HEK293 (cell line): Measurements from ENCODE around the gene NMT2.

ENCODE experiments used
- FEZF1 ChIP-seq: fragments of 450-650 bp; formaldehyde crosslinking; IDR thresholded peaks from 2 replicates; pipeline ENCODE4 v1.5.1; 2016; ENCODE audit warnings: missing biosample characterization, missing genetic modification characterization
- GLI4 ChIP-seq: fragments of 450-650 bp; formaldehyde crosslinking; IDR thresholded peaks from 2 replicates; pipeline ENCODE4 v1.5.1; 2016; ENCODE audit warnings: missing biosample characterization, missing genetic modification characterization
- HOXA7 ChIP-seq: sonication (generic); formaldehyde crosslinking; IDR thresholded peaks from 2 replicates; pipeline ENCODE4 v1.8.1; 2022; ENCODE audit warnings: missing genetic modification reagents, borderline replicate concordance
- IKZF3 ChIP-seq: fragments of 450-650 bp; IDR thresholded peaks from 2 replicates; pipeline ENCODE4 v1.5.0; 2018; ENCODE audit warnings: missing biosample characterization, mild to moderate bottlenecking, missing genetic modification characterization, moderate library complexity
- MZF1 ChIP-seq: fragments of 450-650 bp; formaldehyde crosslinking; IDR thresholded peaks from 2 replicates; pipeline ENCODE4 v1.5.1; 2017; ENCODE audit warnings: missing biosample characterization, missing genetic modification characterization, borderline replicate concordance
- PRDM1 ChIP-seq: fragments of 450-650 bp; formaldehyde crosslinking; IDR thresholded peaks from 2 replicates; pipeline ENCODE4; 2016; ENCODE audit warnings: missing biosample characterization, missing genetic modification characterization
- PRDM4 ChIP-seq: fragments of 450-650 bp; formaldehyde crosslinking; IDR thresholded peaks from 2 replicates; pipeline ENCODE4 v1.5.1; 2017; ENCODE audit warnings: missing biosample characterization, missing genetic modification characterization
- PRDM6 ChIP-seq: fragments of 450-650 bp; formaldehyde crosslinking; IDR thresholded peaks from 2 replicates; pipeline ENCODE4 v1.5.1; 2017; ENCODE audit warnings: missing biosample characterization, missing genetic modification characterization
- SP3 ChIP-seq: fragments of 450-650 bp; formaldehyde crosslinking; IDR thresholded peaks from 2 replicates; pipeline ENCODE4 v1.5.1; 2016; ENCODE audit warnings: missing biosample characterization, missing genetic modification characterization
- ZBTB6 ChIP-seq: fragments of 450-650 bp; formaldehyde crosslinking; IDR thresholded peaks from 2 replicates; pipeline ENCODE4 v1.5.1; 2017; ENCODE audit warnings: missing biosample characterization, missing genetic modification characterization
- ZBTB8A ChIP-seq: fragments of 450-650 bp; formaldehyde crosslinking; IDR thresholded peaks from 2 replicates; pipeline ENCODE4 v1.5.1; 2016; ENCODE audit warnings: missing biosample characterization, missing genetic modification characterization
- ZFP41 ChIP-seq: fragments of 450-650 bp; formaldehyde crosslinking; IDR thresholded peaks from 2 replicates; pipeline ENCODE4 v1.5.1; 2016; ENCODE audit warnings: missing biosample characterization, missing genetic modification characterization, borderline replicate concordance
- ZNF114 ChIP-seq: fragments of 450-650 bp; formaldehyde crosslinking; IDR thresholded peaks from 2 replicates; pipeline ENCODE4 v1.5.0; 2017; ENCODE audit warnings: missing biosample characterization, missing genetic modification characterization
- ZNF140 ChIP-seq: fragments of 450-650 bp; formaldehyde crosslinking; IDR thresholded peaks from 2 replicates; pipeline ENCODE4 v1.5.1; 2016; ENCODE audit warnings: missing biosample characterization, missing genetic modification characterization
- ZNF146 ChIP-seq: fragments of 450-650 bp; formaldehyde crosslinking; IDR thresholded peaks from 2 replicates; pipeline ENCODE4 v1.5.1; 2016; ENCODE audit warnings: missing biosample characterization, missing genetic modification characterization
- ZNF2 ChIP-seq: fragments of 450-650 bp; formaldehyde crosslinking; IDR thresholded peaks from 2 replicates; pipeline ENCODE4 v1.5.1; 2016; ENCODE audit warnings: missing biosample characterization, missing genetic modification characterization
- ZNF302 ChIP-seq: fragments of 450-650 bp; formaldehyde crosslinking; IDR thresholded peaks from 2 replicates; pipeline ENCODE4 v1.5.1; 2016; ENCODE audit warnings: missing biosample characterization, missing genetic modification characterization, low read depth
- ZNF324 ChIP-seq: fragments of 450-650 bp; formaldehyde crosslinking; IDR thresholded peaks from 2 replicates; pipeline ENCODE4 v1.5.1; 2016; ENCODE audit warnings: missing biosample characterization, missing genetic modification characterization
- ZNF335 ChIP-seq: fragments of 450-650 bp; formaldehyde crosslinking; conservative IDR thresholded peaks from 2 replicates; pipeline ENCODE4 v1.5.1; 2016; ENCODE audit warnings: missing biosample characterization, missing genetic modification characterization
- ZNF350 ChIP-seq: fragments of 450-650 bp; formaldehyde crosslinking; IDR thresholded peaks from 2 replicates; pipeline ENCODE4 v1.5.0; 2017; ENCODE audit warnings: missing biosample characterization, mild to moderate bottlenecking, missing genetic modification characterization
- ZNF362 ChIP-seq: fragments of 450-650 bp; formaldehyde crosslinking; IDR thresholded peaks from 2 replicates; pipeline ENCODE4 v1.5.1; 2016; ENCODE audit warnings: missing biosample characterization, missing genetic modification characterization
- ZNF366 ChIP-seq: fragments of 450-650 bp; formaldehyde crosslinking; conservative IDR thresholded peaks from 2 replicates; pipeline ENCODE4 v1.5.1; 2016; ENCODE audit warnings: missing biosample characterization, missing genetic modification characterization
- ZNF560 ChIP-seq: fragments of 450-650 bp; formaldehyde crosslinking; IDR thresholded peaks from 2 replicates; pipeline ENCODE4 v1.5.1; 2017; ENCODE audit warnings: missing biosample characterization, missing genetic modification characterization, borderline replicate concordance
- ZNF654 ChIP-seq: fragments of 450-650 bp; formaldehyde crosslinking; IDR thresholded peaks from 2 replicates; pipeline ENCODE4 v1.5.1; 2016; ENCODE audit warnings: low read depth, missing biosample characterization, missing genetic modification characterization
- ZNF660 ChIP-seq: fragments of 450-650 bp; IDR thresholded peaks from 2 replicates; pipeline ENCODE4 v1.5.1; 2018; ENCODE audit warnings: missing biosample characterization, mild to moderate bottlenecking, missing genetic modification characterization
- ZNF670 ChIP-seq: fragments of 450-650 bp; formaldehyde crosslinking; IDR thresholded peaks from 2 replicates; pipeline ENCODE4 v1.5.1; 2016; ENCODE audit warnings: missing biosample characterization, missing genetic modification characterization, low read depth
- ZNF785 ChIP-seq: fragments of 450-650 bp; formaldehyde crosslinking; IDR thresholded peaks from 2 replicates; pipeline ENCODE4 v1.5.1; 2016; ENCODE audit warnings: missing biosample characterization, missing genetic modification characterization
- ZSCAN16 ChIP-seq: fragments of 450-650 bp; formaldehyde crosslinking; IDR thresholded peaks from 2 replicates; pipeline ENCODE4 v1.5.1; 2016; ENCODE audit warnings: missing biosample characterization, missing genetic modification characterization
- ZSCAN30 ChIP-seq: fragments of 450-650 bp; IDR thresholded peaks from 2 replicates; pipeline ENCODE4 v1.5.1; 2018; ENCODE audit warnings: missing biosample characterization, mild to moderate bottlenecking, missing genetic modification characterization, moderate library complexity
- ZSCAN5A ChIP-seq: fragments of 450-650 bp; formaldehyde crosslinking; IDR thresholded peaks from 2 replicates; pipeline ENCODE4 v1.5.1; 2016; ENCODE audit warnings: missing biosample characterization, missing genetic modification characterization

The NMT2 gene

GRCh38 chr10:15106352-15107013 lies 62.0 kb downstream of the NMT2 start (continued):
- no peak for TF ChIP-seq ZNF362 (tag by site-specific recombination)
- TF ChIP-seq ZNF560, result no peak
- no peak for TF ChIP-seq ZNF670 (tag by site-specific recombination)
- no peak for TF ChIP-seq GLI4 (tag by site-specific recombination)
- 0 out of 2 replicates have a peak, but pooled peaks have one; percentile 51 for TF ChIP-seq ZSCAN30 (tag by site-specific recombination)
- no peak for TF ChIP-seq ZFP41 (tag by site-specific recombination)
- TF ChIP-seq ZNF335, result no peak
- TF ChIP-seq PRDM1 (tag by site-specific recombination), result 0 out of 2 replicates have a peak, but pooled peaks have one; percentile 16
- no peak for TF ChIP-seq ZSCAN5A (tag by site-specific recombination)
- TF ChIP-seq SP3 (tag by site-specific recombination), result no peak
- no peak for TF ChIP-seq ZNF366 (tag by site-specific recombination)
- no peak for TF ChIP-seq ZNF785 (tag by site-specific recombination)
- TF ChIP-seq ZNF324 (tag by site-specific recombination), result no peak
- TF ChIP-seq ZNF114 (tag by site-specific recombination), result no peak
- no peak for TF ChIP-seq PRDM6 (tag by site-specific recombination)
- TF ChIP-seq ZSCAN16 (tag by site-specific recombination), result no peak
- no peak for TF ChIP-seq FEZF1 (tag by site-specific recombination)
- no peak for TF ChIP-seq HOXA7 (CRISPR knock-in tag)
- TF ChIP-seq ZBTB6, result no peak
- peak; percentile 51; the same call in 1 of the 2 replicates for TF ChIP-seq IKZF3 (tag by site-specific recombination)
- TF ChIP-seq ZNF654 (tag by site-specific recombination), result peak; percentile 92
- no peak for TF ChIP-seq ZNF2 (tag by site-specific recombination)
- no peak for TF ChIP-seq MZF1 (tag by site-specific recombination)
- no peak for TF ChIP-seq ZNF140
- no peak for TF ChIP-seq ZNF302
- no peak for TF ChIP-seq ZBTB8A
- no peak for TF ChIP-seq ZNF350 (tag by site-specific recombination)
- TF ChIP-seq ZNF660 (tag by site-specific recombination), result peak; percentile 55; the same call in 1 of the 2 replicates
- TF ChIP-seq ZNF146 (tag by site-specific recombination), result no peak
- TF ChIP-seq PRDM4, result no peak
